ENCODE results near the gene HDX.

GRCh38 chrX:84320023-84320422 lies 182.2 kb downstream of the HDX start:
- no peak for TF ChIP-seq CTCF (IDR thresholded peaks at IDR 0.05)
- no peak for TF ChIP-seq POLR2A (IDR thresholded peaks at IDR 0.05)

Measured in thyroid gland (tissue), 4 donors.